Body of pancreas (tissue), 4 donors: ENCODE measurements around the gene FXYD7.

Experiments
- POLR2A ChIP-seq, 3 donors: fragments of 450-650 bp; IDR thresholded peaks; one replicate each; pipeline ENCODE4 v1.6.1; 2016; ENCODE audit warnings: antibody characterized with exemption in 3 of 3, mild to moderate bottlenecking in 2 of 3
- TF ChIP-seq, protein P1 (sequence below), 7 experiments: fragments of 450-650 bp in 4 of 7; fragments of 200-600 bp in 3 of 7; sonication (generic) in 3 of 7; IDR thresholded peaks; one replicate each; pipeline ENCODE4 v1.5.1; 2016 to 2019; ENCODE audit warnings: antibody characterized with exemption in 7 of 7

DNA sequence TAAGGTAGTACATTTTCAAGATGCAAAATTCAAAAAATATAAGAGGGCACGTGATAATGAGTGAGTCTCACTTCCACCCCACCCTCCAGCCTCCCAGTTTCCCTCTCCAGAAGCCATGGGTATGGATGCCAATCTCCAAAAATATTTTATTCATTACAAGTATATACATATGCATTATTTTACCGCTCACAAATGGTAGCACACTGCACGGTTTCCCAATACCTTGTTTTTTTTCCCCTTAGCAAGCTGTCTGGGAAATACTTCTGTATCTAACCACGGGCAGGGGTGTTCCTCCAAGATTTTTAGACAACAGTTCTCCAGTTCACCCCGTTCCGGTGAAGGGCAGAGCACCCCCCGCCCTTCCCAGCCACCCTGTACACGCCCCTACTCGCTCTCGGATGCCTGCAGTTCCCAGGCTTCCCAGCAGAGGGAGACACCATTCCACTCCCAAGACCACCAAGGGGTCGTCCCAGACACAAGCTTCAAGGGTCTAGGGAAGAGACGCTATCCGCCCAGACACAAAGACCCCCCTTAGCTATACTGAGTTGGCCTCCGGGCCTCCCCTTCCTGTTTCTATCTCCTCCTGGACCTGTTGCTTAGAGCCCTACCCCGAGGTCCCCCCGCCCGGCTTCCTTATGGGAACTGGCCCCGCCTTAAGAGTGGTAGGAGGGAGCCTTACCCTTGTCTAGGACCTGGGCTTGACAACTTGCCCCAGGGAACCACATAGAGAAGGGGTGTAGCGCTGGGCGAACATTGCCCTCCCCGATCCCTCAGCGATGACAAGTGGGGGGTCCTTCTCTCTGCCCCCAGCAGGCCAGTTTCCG is 28.5 kb upstream of the FXYD7 start:
- TF ChIP-seq, protein P1, sequence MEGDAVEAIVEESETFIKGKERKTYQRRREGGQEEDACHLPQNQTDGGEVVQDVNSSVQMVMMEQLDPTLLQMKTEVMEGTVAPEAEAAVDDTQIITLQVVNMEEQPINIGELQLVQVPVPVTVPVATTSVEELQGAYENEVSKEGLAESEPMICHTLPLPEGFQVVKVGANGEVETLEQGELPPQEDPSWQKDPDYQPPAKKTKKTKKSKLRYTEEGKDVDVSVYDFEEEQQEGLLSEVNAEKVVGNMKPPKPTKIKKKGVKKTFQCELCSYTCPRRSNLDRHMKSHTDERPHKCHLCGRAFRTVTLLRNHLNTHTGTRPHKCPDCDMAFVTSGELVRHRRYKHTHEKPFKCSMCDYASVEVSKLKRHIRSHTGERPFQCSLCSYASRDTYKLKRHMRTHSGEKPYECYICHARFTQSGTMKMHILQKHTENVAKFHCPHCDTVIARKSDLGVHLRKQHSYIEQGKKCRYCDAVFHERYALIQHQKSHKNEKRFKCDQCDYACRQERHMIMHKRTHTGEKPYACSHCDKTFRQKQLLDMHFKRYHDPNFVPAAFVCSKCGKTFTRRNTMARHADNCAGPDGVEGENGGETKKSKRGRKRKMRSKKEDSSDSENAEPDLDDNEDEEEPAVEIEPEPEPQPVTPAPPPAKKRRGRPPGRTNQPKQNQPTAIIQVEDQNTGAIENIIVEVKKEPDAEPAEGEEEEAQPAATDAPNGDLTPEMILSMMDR (IDR thresholded peaks at IDR 0.05) = peak; percentile 82 to 96 (median 87)
- no peak for TF ChIP-seq POLR2A (IDR thresholded peaks at IDR 0.05)
